H9 (cell line): Measurements from ENCODE around the gene PLEKHG3. TPM values are rescaled to one million over a fixed set of nuclear protein-coding genes. Genes with fewer than 3 reads are reported as not detected.

Experiments
- DNase-seq: peaks from one replicate; pipeline ENCODE4 v3.0.0-alpha.2; 2017
- H2AFZ ChIP-seq: one replicate; pipeline ENCODE4 v1.6.1; 2013; ENCODE audit warnings: mild to moderate bottlenecking, low read length, control low read depth, moderate library complexity
- H2AK5ac ChIP-seq: 2 replicates; pipeline ENCODE4 v1.6.1; 2013; ENCODE audit warnings: low read length, control low read depth, mixed read lengths; ENCODE audit not compliant: insufficient read length
- H2BK120ac ChIP-seq: one replicate; pipeline ENCODE4 v1.6.1; 2013; ENCODE audit warnings: low read depth, mild to moderate bottlenecking, low read length, control low read depth, inconsistent platforms; ENCODE audit not compliant: poor library complexity, severe bottlenecking
- H2BK12ac ChIP-seq: 2 replicates; pipeline ENCODE4 v1.6.1; 2013; ENCODE audit warnings: low read length, control low read depth, mixed read lengths, low read depth; ENCODE audit not compliant: insufficient read length
- H2BK15ac ChIP-seq: 2 replicates; pipeline ENCODE4 v1.6.1; 2013; ENCODE audit warnings: low read depth, low read length, control low read depth
- H2BK20ac ChIP-seq: one replicate; pipeline ENCODE4 v1.6.1; 2013; ENCODE audit warnings: low read depth, mild to moderate bottlenecking, low read length, control low read depth, inconsistent platforms; ENCODE audit not compliant: poor library complexity, severe bottlenecking
- H2BK5ac ChIP-seq: 2 replicates; pipeline ENCODE4 v1.6.1; 2013; ENCODE audit warnings: low read length, control low read depth, mixed read lengths; ENCODE audit not compliant: insufficient read length
- H3K14ac ChIP-seq: 2 replicates; pipeline ENCODE4 v1.6.1; 2013; ENCODE audit warnings: low read length, control low read depth; ENCODE audit not compliant: insufficient read depth
- H3K18ac ChIP-seq: 2 replicates; pipeline ENCODE4 v1.6.1; 2013; ENCODE audit warnings: low read depth, mild to moderate bottlenecking, mixed read lengths, low read length, control low read depth; ENCODE audit not compliant: insufficient read length
- H3K23ac ChIP-seq: 2 replicates; pipeline ENCODE4 v1.6.1; 2013; ENCODE audit warnings: low read length, control low read depth, mixed read lengths, low read depth; ENCODE audit not compliant: insufficient read length
- H3K23me2 ChIP-seq: 2 replicates; pipeline ENCODE4 v1.6.1; 2013; ENCODE audit warnings: low read depth, mild to moderate bottlenecking, mixed read lengths, low read length, control low read depth; ENCODE audit not compliant: insufficient read length, poor library complexity, severe bottlenecking
- H3K27ac ChIP-seq: 2 replicates; pipeline ENCODE4 v1.5.1; 2013; ENCODE audit warnings: low read length, control low read depth, mixed read lengths, low read depth; ENCODE audit not compliant: insufficient read length
- H3K27me3 ChIP-seq: 2 replicates; pipeline ENCODE4 v1.6.1; 2013; ENCODE audit warnings: low read length, control low read depth, inconsistent platforms; ENCODE audit not compliant: insufficient read depth
- H3K4ac ChIP-seq: 2 replicates; pipeline ENCODE4 v1.6.1; 2013; ENCODE audit warnings: low read depth, mild to moderate bottlenecking, control low read depth, inconsistent platforms, low read length, moderate library complexity
- H3K4me1 ChIP-seq: 2 replicates; pipeline ENCODE4 v1.6.1; 2013; ENCODE audit warnings: low read length, control low read depth, inconsistent platforms; ENCODE audit not compliant: insufficient read depth
- H3K4me2 ChIP-seq: 2 replicates; pipeline ENCODE4 v1.6.1; 2013; ENCODE audit warnings: low read length, control low read depth, mixed read lengths; ENCODE audit not compliant: insufficient read length, insufficient read depth
- H3K56ac ChIP-seq: 2 replicates; pipeline ENCODE4 v1.6.1; 2013; ENCODE audit warnings: low read depth, mild to moderate bottlenecking, mixed read lengths, low read length, control low read depth; ENCODE audit not compliant: insufficient read length
- H3K79me1 ChIP-seq: 2 replicates; pipeline ENCODE4 v1.6.1; 2013; ENCODE audit warnings: low read depth, mild to moderate bottlenecking, moderate library complexity, low read length, control low read depth, inconsistent platforms; ENCODE audit not compliant: insufficient read depth, poor library complexity, severe bottlenecking
- H3K79me2 ChIP-seq: 2 replicates; pipeline ENCODE4 v1.6.1; 2013; ENCODE audit warnings: low read length, control low read depth, inconsistent platforms; ENCODE audit not compliant: insufficient read depth
- H3K9ac ChIP-seq: 2 replicates; pipeline ENCODE4 v1.6.1; 2013; ENCODE audit warnings: low read length, control low read depth, mixed read lengths; ENCODE audit not compliant: insufficient read length; ENCODE audit errors: extremely low read depth
- H3K9me3 ChIP-seq: one replicate; pipeline ENCODE4 v1.6.1; 2013; ENCODE audit warnings: low read depth, low read length, inconsistent platforms; ENCODE audit not compliant: control insufficient read depth
- H3T11ph ChIP-seq: one replicate; pipeline ENCODE4 v1.6.1; 2013; ENCODE audit warnings: mild to moderate bottlenecking, low read length, control low read depth, inconsistent platforms
- H4K20me1 ChIP-seq: one replicate; pipeline ENCODE4 v1.6.1; 2013; ENCODE audit not compliant: control insufficient read depth, insufficient read length, insufficient read depth
- H4K5ac ChIP-seq: 2 replicates; pipeline ENCODE4 v1.6.1; 2013; ENCODE audit warnings: low read depth, mild to moderate bottlenecking, mixed read lengths, low read length, control low read depth; ENCODE audit not compliant: insufficient read length
- H4K8ac ChIP-seq: replicated peaks from 2 replicates; pipeline ENCODE4 v1.6.1; 2013; ENCODE audit warnings: low read length, control low read depth, mixed read lengths, low read depth; ENCODE audit not compliant: insufficient read length
- H4K91ac ChIP-seq: 2 replicates; pipeline ENCODE4 v1.6.1; 2013; ENCODE audit warnings: low read depth, mild to moderate bottlenecking, moderate library complexity, mixed read lengths, low read length, control low read depth; ENCODE audit not compliant: insufficient read length
- H3K27ac Mint-ChIP-seq, 3 experiments: 2 replicates in 2 of 3; 3 replicates in 1 of 3; pipeline ENCODE4 v1.8.0; 2020 to 2021; ENCODE audit warnings: mixed read lengths in 3 of 3, mild to moderate bottlenecking in 1 of 3, moderate library complexity in 1 of 3
- H3K27me3 Mint-ChIP-seq: 2 replicates; pipeline ENCODE4 v1.8.0; 2021; ENCODE audit warnings: low read depth, mild to moderate bottlenecking, moderate library complexity, mixed read lengths
- H3K36me3 Mint-ChIP-seq, 3 experiments: 2 replicates in 2 of 3; 3 replicates in 1 of 3; pipeline ENCODE4 v1.8.0; 2020 to 2021; ENCODE audit warnings: low read depth in 3 of 3, mixed read lengths in 3 of 3; ENCODE audit not compliant: insufficient read depth in 1 of 3
- H3K4me1 Mint-ChIP-seq, 2 experiments: 2 replicates each; pipeline ENCODE4 v1.8.0; 2020; ENCODE audit warnings: mixed read lengths in 2 of 2
- H3K4me3 Mint-ChIP-seq, 2 experiments: 2 replicates in 1 of 2; 3 replicates in 1 of 2; pipeline ENCODE4 v1.8.0; 2020 to 2021; ENCODE audit warnings: mild to moderate bottlenecking in 2 of 2, mixed read lengths in 2 of 2, moderate library complexity in 1 of 2
- H3K9me3 Mint-ChIP-seq, 2 experiments: 2 replicates in 1 of 2; 3 replicates in 1 of 2; pipeline ENCODE4 v1.8.0; 2020; ENCODE audit warnings: mild to moderate bottlenecking in 2 of 2, mixed read lengths in 2 of 2, moderate library complexity in 1 of 2
- WGBS: extraction: QIAGEN DNeasy Blood & Tissue Kit; methylation state at CpG from one replicate; pipeline ENCODE4 v1.1.7; 2013; ENCODE audit warnings: missing lambda C conversion rate, low lambda C conversion rate, mixed read lengths; ENCODE audit not compliant: insufficient read length; ENCODE audit errors: extremely low coverage; 5-methylcytosine and 5-hydroxymethylcytosine counted together
- total RNA-seq: library from RNA; stranded (reverse); gene quantifications from 2 replicates; pipeline ENCODE4 v1.2.1, GENCODE V29; 2021
- TF ChIP-seq, protein P1 (sequence below): fragments of 200-600 bp; sonication (generic); conservative IDR thresholded peaks from 3 replicates; pipeline ENCODE4 v1.8.0; 2021; ENCODE audit warnings: antibody characterized with exemption, mild to moderate bottlenecking

PLEKHG3 gene
- total RNA-seq, 1 experiment from 2014 or later = 48.5 TPM

- Histone ChIP-seq H3K9me3 (no peaks in the 10 kb centered on the region), H3K27me3 (no peaks in the 10 kb centered on the region), H2BK120ac (no peak overlapping the region), H2BK12ac (no peak overlapping the region), H2BK15ac (no peak overlapping the region), H4K91ac (no peak overlapping the region), H2BK20ac (no peak overlapping the region), H3K4me2 (peak overlapping the region; percentile 55), H3K23ac (no peak overlapping the region), H3K56ac (no peak overlapping the region), H3K79me1 (no peaks in the 10 kb centered on the region), H2AK5ac (no peak overlapping the region), H2BK5ac (no peak overlapping the region), H3K4me1 (peaks cover 18% of the 10 kb centered on the region), H4K5ac (no peak overlapping the region), H4K20me1 (no peaks in the 10 kb centered on the region), H4K8ac (no peak overlapping the region), H2AFZ (no peak overlapping the region), H3T11ph (no peak overlapping the region), H3K23me2 (peaks cover 29% of the 10 kb centered on the region), H3K79me2 (peaks cover 19% of the 10 kb centered on the region; the same call in 1 of the 2 replicates), H3K27ac (no peak overlapping the region), H3K9ac (no peak overlapping the region), H3K4ac (no peak overlapping the region), H3K14ac (no peak overlapping the region), H3K18ac (no peak overlapping the region)
- peaks cover 10% of the 10 kb centered on the region for H3K27me3 Mint-ChIP-seq
- H3K4me1 Mint-ChIP-seq = peaks cover 57 to 61% of the 10 kb centered on the region in 2 experiments
- H3K9me3 Mint-ChIP-seq = peaks cover 14 to 17% of the 10 kb centered on the region in 2 experiments
- peaks cover 25 to 29% (median 27%) of the 10 kb centered on the region in 3 experiments for H3K36me3 Mint-ChIP-seq
- TF ChIP-seq, protein P1, sequence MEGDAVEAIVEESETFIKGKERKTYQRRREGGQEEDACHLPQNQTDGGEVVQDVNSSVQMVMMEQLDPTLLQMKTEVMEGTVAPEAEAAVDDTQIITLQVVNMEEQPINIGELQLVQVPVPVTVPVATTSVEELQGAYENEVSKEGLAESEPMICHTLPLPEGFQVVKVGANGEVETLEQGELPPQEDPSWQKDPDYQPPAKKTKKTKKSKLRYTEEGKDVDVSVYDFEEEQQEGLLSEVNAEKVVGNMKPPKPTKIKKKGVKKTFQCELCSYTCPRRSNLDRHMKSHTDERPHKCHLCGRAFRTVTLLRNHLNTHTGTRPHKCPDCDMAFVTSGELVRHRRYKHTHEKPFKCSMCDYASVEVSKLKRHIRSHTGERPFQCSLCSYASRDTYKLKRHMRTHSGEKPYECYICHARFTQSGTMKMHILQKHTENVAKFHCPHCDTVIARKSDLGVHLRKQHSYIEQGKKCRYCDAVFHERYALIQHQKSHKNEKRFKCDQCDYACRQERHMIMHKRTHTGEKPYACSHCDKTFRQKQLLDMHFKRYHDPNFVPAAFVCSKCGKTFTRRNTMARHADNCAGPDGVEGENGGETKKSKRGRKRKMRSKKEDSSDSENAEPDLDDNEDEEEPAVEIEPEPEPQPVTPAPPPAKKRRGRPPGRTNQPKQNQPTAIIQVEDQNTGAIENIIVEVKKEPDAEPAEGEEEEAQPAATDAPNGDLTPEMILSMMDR = no peak
- DNase-seq = peak; percentile 97
- peak overlapping the region in 2 of 3 experiments; percentile 35 to 92; a peak in 3 of 7 replicates for H3K27ac Mint-ChIP-seq
- H3K4me3 Mint-ChIP-seq = peak overlapping the region; percentile 53 to 87
- no CpG with 5 or more reads among the region's 18 CpGs for WGBS
These were observed 4.2 kb downstream of the PLEKHG3 start for GRCh38 chr14:64708148-64709004.
